Liver (tissue), 9 donors: ENCODE measurements around the gene CDH4. TPM values are rescaled to one million over a fixed set of nuclear protein-coding genes. Genes with fewer than 3 reads are reported as not detected.

Experiments used
- DNase-seq: peaks from one replicate; pipeline ENCODE4 v3.0.0-alpha.2; 2017; ENCODE audit warnings: low spot score
- H3K27ac ChIP-seq, 2 donors: one replicate each; pipeline ENCODE4 v1.7.0; 2013; ENCODE audit warnings: inconsistent platforms in 2 of 2, low read length in 2 of 2, control low read depth in 1 of 2, low read depth in 1 of 2, mild to moderate bottlenecking in 1 of 2
- H3K27me3 ChIP-seq, 4 donors: one replicate each; pipeline versions ENCODE4 v1.6.1 to v1.7.0; 2013; ENCODE audit warnings: low read length in 3 of 4, inconsistent platforms in 1 of 4, mild to moderate bottlenecking in 1 of 4, moderate library complexity in 1 of 4; ENCODE audit not compliant: control insufficient read depth in 4 of 4, insufficient read depth in 4 of 4
- H3K36me3 ChIP-seq, 4 donors: one replicate each; pipeline versions ENCODE4 v1.6.1 to v1.7.0; 2013; ENCODE audit warnings: low read length in 3 of 4, mild to moderate bottlenecking in 3 of 4, low read depth in 1 of 4, moderate library complexity in 1 of 4; ENCODE audit not compliant: control insufficient read depth in 4 of 4, insufficient read depth in 3 of 4
- H3K4me1 ChIP-seq, 4 donors: one replicate each; pipeline versions ENCODE4 v1.6.1 to v1.7.0; 2013; ENCODE audit warnings: low read length in 3 of 4, mild to moderate bottlenecking in 3 of 4, moderate library complexity in 1 of 4; ENCODE audit not compliant: control insufficient read depth in 4 of 4, insufficient read depth in 4 of 4
- H3K4me3 ChIP-seq, 3 donors: one replicate each; pipeline versions ENCODE4 v1.6.1 to v1.7.0; 2013; ENCODE audit warnings: low read length in 3 of 3, control low read depth in 1 of 3, low read depth in 1 of 3, mild to moderate bottlenecking in 1 of 3
- H3K9ac ChIP-seq, 2 donors: one replicate each; pipeline ENCODE4 v1.7.0; 2013; ENCODE audit warnings: low read length in 2 of 2, mild to moderate bottlenecking in 2 of 2, moderate library complexity in 2 of 2, control low read depth in 1 of 2, low read depth in 1 of 2
- H3K9me3 ChIP-seq, 4 donors: one replicate each; pipeline versions ENCODE4 v1.6.1 to v1.7.0; 2013; ENCODE audit warnings: low read length in 3 of 4; ENCODE audit not compliant: control insufficient read depth in 4 of 4
- ATF3 ChIP-seq: IDR thresholded peaks from 2 replicates; pipeline ENCODE4 v1.6.1; 2016; ENCODE audit warnings: antibody characterized with exemption
- EGR1 ChIP-seq, 2 donors: IDR thresholded peaks; 2 replicates each; pipeline ENCODE4 v1.6.1; 2016 to 2018; ENCODE audit warnings: antibody characterized with exemption in 2 of 2, low read depth in 2 of 2
- FOXA1 ChIP-seq: IDR thresholded peaks from 2 replicates; pipeline ENCODE4 v1.6.1; 2016; ENCODE audit warnings: antibody characterized with exemption
- FOXA2 ChIP-seq: IDR thresholded peaks from 2 replicates; pipeline ENCODE4 v1.6.1; 2016; ENCODE audit warnings: antibody characterized with exemption
- GABPA ChIP-seq, 2 donors: IDR thresholded peaks in 1 of 2; conservative IDR thresholded peaks in 1 of 2; 2 replicates each; pipeline ENCODE4 v1.6.1; 2016; ENCODE audit warnings: antibody characterized with exemption in 2 of 2, mild to moderate bottlenecking in 1 of 2, moderate library complexity in 1 of 2
- HNF4G ChIP-seq: IDR thresholded peaks from 2 replicates; pipeline ENCODE4 v1.6.1; 2016; ENCODE audit warnings: antibody characterized with exemption
- JUND ChIP-seq, 2 donors: IDR thresholded peaks; 2 replicates each; pipeline ENCODE4 v1.6.1; 2016; ENCODE audit warnings: antibody characterized with exemption in 2 of 2
- MAX ChIP-seq: IDR thresholded peaks from 2 replicates; pipeline ENCODE4 v1.6.1; 2016; ENCODE audit warnings: antibody characterized with exemption
- NR2F2 ChIP-seq: IDR thresholded peaks from 2 replicates; pipeline ENCODE4 v1.6.1; 2016; ENCODE audit warnings: antibody characterized with exemption
- RAD21 ChIP-seq, 2 donors: IDR thresholded peaks; 2 replicates each; pipeline ENCODE4 v1.6.1; 2016; ENCODE audit warnings: antibody characterized with exemption in 2 of 2, mild to moderate bottlenecking in 2 of 2
- RXRA ChIP-seq, 2 donors: IDR thresholded peaks; 2 replicates each; pipeline ENCODE4 v1.6.1; 2017 to 2018; ENCODE audit warnings: antibody characterized with exemption in 2 of 2, mild to moderate bottlenecking in 1 of 2
- SP1 ChIP-seq: IDR thresholded peaks from 2 replicates; pipeline ENCODE4 v1.6.1; 2018; ENCODE audit warnings: antibody characterized with exemption, mild to moderate bottlenecking
- TAF1 ChIP-seq: conservative IDR thresholded peaks from 2 replicates; pipeline ENCODE4 v1.6.1; 2016; ENCODE audit warnings: antibody characterized with exemption, mild to moderate bottlenecking
- YY1 ChIP-seq: IDR thresholded peaks from 2 replicates; pipeline ENCODE4 v1.6.1; 2016; ENCODE audit warnings: antibody characterized with exemption, mild to moderate bottlenecking
- ZBTB33 ChIP-seq: IDR thresholded peaks from 2 replicates; pipeline ENCODE4 v1.6.1; 2016; ENCODE audit warnings: antibody characterized with exemption
- WGBS: extraction: QIAGEN DNeasy Blood & Tissue Kit; methylation state at CpG from one replicate; pipeline ENCODE4 v1.1.7; 2013; 5-methylcytosine and 5-hydroxymethylcytosine counted together
- polyA plus RNA-seq, 2 donors: library from polyadenylated mRNA; stranded (reverse) in 1 of 2; unstranded in 1 of 2; fragments of 200-250 nt in 1 of 2; fragments of >200 nt in 1 of 2; fragmentation: Nextera tagmentation in 1 of 2; extraction: Ambion mirVana in 1 of 2; gene quantifications; one replicate each; pipeline versions ENCODE4 v1.2.1 to v1.2.3, GENCODE V29; 2013 to 2015
- total RNA-seq, 2 donors: library from RNA; depleted of rRNA; stranded (reverse); fragments of >200 nt; gene quantifications; one replicate each; pipeline ENCODE4 v1.2.3, GENCODE V29; 2014
- donor health status: healthy.
- donor health status: healthy.
- donor health status: healthy.
- donor health status: healthy.
- donor health status: healthy.

CDH4 gene
- total and polyA plus RNA-seq, 4 donors = 0.03 to 0.25 (median 0.19) TPM; not detected in 1

- Histone ChIP-seq H3K4me3 (no peak overlapping the region), H3K27ac (no peak overlapping the region), H3K9me3 (no peaks in the 10 kb centered on the region), H3K36me3 (peaks cover 0 to 2% (median 0%) of the 10 kb centered on the region in 4 donors), H3K9ac (no peak overlapping the region), H3K27me3 (peaks cover 0 to 10% (median 0%) of the 10 kb centered on the region in 4 donors), H3K4me1 (no peaks in the 10 kb centered on the region)
- no peak for DNase-seq
- 79% methylated on average over 15 of the region's 15 CpGs for WGBS
- TF ChIP-seq FOXA2 (no peak), NR2F2 (no peak), MAX (no peak), ATF3 (no peak), ZBTB33 (no peak), TAF1 (no peak), SP1 (no peak), JUND (IDR thresholded peaks at IDR 0.05) (no peak), EGR1 (IDR thresholded peaks at IDR 0.05; ENCODE audit: low read depth in 2 of 2) (no peak), YY1 (no peak), GABPA (IDR thresholded peaks at IDR 0.05 in 1 of 2, conservative IDR thresholded peaks at IDR 0.05 in 1 of 2) (no peak)
These were observed 183.2 kb downstream of the CDH4 start for GRCh38 chr20:61435184-61435822.

GRCh38 chr20:61435823-61436220 is 183.8 kb downstream of the CDH4 start:
- Histone ChIP-seq H3K4me3 (no peak overlapping the region), H3K9ac (no peak overlapping the region), H3K27me3 (peaks cover 0 to 9% (median 0%) of the 10 kb centered on the region in 4 donors), H3K27ac (no peak overlapping the region), H3K4me1 (no peaks in the 10 kb centered on the region), H3K36me3 (peaks cover 0 to 2% (median 0%) of the 10 kb centered on the region in 4 donors), H3K9me3 (no peaks in the 10 kb centered on the region)
- 74% methylated on average over 3 of the region's 3 CpGs for WGBS
- TF ChIP-seq ZBTB33 (no peak), MAX (no peak), FOXA1 (no peak), JUND (IDR thresholded peaks at IDR 0.05) (no peak), RXRA (IDR thresholded peaks at IDR 0.05) (no peak), HNF4G (no peak), ATF3 (no peak), SP1 (no peak), EGR1 (IDR thresholded peaks at IDR 0.05; ENCODE audit: low read depth in 2 of 2) (no peak), FOXA2 (no peak), RAD21 (IDR thresholded peaks at IDR 0.05) (no peak), YY1 (no peak)
- DNase-seq = no peak
